HUDEP-2 (cell line): ENCODE measurements around the gene PTH2R.
"Not testable (repeated sequence)": the region's sequence is repeated elsewhere in the genome, so short reads cannot be mapped to it uniquely, and the experiment has no call there.

Experiments used
- DNase-seq, 76 experiments: peaks; one replicate each; lab custom pipeline; 2025; ENCODE audit not compliant: unreplicated experiment in 76 of 76; lab: John Stamatoyannopoulos, UW

Gene PTH2R

DNA sequence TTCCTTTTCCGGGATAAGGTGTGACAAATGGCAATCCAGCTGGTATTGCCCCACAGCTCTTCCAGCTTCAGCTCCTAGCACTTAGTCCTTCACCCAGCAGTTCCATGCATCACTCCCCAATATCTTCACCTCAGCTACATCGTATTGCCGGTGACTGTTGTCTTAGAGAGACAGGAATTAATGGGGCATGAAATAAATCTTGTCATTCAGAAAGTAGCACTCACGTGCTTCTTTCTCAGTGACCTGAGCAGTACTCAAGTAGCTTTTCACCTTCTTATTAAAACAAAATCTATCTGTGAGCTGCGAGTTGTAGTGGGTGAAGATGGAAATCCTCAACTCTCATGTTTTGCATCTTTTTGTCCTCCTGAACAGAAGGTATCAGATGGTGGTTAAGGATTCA lies 72.8 kb downstream of the PTH2R start:
- no peak for DNase-seq

DNA sequence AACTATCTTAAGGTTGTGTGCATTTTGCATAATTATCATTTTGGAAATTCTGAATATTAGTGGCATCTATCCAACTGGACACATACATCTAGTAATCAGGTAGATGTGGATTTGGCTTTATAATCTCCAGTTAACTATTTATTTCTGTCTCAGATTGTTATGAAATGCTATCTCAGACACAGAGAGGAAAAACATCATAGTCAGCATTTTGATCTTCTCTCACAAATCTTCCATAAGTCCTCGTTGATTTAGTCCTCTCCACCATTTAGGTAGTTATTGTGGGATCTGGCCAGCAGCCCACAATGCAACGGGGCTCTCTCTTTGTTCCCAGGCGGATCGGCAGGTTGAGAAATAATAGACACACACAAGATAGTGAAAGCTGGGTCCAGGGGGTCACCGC lies 75.4 kb downstream of the PTH2R start:
- not testable (repeated sequence) for DNase-seq

DNA sequence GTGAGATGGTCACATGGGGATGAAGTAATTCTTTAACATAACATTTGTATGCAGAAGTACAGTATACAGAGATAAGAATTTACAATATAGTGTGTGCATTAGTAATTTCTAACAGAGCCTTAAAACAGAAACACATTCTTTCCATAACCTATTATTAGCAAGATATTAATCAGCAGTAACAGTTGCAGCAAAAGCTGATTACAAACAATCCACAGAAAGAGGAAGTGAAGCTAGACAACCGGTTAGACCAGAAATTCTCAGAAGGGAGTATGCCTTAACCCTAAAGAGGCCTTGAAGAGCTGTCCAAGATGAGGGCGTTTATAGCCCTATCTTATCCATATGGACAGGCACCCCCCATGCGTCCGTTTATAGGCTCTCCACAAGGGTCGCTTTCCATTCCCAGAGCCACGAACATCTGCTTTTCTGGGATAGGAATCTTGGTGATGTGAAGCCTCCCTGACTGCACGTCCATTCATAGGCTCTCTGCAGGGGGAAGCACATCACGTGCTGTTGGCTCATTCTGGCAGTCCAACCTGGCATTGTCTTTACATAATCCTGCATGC lies 75.9 kb downstream of the PTH2R start:
- DNase-seq, result peak in 27 of 76 experiments; percentile 1 to 67 (median 27)

DNA sequence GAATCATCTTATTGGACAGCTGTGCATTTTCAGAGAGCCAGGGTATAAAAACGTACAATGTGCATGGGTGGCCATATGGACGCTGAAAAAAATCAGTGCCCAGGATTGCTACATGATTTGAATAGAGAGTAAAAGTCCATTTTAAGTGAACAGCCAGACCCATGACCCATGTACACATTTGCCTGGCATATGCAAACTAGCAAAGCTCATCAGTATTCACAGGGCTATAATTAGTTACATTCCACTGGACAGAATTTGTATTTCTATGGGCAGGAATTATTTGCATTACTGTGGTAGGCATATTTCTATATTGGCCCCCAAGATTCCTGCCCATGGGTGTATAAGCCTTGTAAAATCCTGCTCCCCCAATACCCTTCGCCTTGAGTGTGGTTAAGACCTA lies 78.8 kb downstream of the PTH2R start:
- DNase-seq, result no peak

DNA sequence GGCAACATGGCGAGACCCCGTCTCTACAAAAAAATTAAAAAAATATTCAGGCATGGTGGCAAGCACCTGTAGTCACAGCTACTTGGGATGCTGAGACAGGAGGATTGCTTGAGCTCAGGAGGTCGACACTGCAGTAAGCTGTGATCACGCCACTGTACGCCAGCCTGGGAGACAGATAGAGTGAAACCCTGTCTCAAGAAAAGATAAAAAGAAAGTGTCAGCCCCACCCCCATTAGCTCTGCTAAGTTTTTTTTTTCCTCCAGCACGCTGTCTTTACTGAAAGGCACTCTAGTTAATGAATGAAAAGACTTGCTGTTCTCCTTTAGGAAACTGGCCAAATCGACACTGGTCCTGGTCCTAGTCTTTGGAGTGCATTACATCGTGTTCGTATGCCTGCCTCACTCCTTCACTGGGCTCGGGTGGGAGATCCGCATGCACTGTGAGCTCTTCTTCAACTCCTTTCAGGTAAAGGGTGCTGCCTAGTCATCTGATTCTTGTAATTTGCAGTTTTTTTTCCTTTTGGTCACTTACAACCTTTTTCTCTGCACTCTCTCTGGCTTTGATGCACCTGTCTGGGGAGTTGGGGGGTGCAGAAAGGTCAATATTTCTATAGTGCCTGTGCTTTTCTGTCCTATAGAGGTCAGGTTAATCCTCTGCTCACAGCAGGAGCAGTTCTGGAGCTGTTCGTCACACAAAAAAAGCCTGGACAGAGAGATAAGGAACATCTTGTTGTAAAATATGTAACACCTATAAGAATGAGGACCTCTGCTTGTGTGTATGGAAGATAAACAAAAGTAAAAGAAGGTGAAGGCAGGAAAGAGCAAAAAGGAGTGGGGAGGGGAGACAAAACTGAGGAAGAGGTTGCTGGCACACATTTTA lies 82.3 kb downstream of the PTH2R start:
- peak in 45 of 76 experiments; percentile 4 to 84 (median 33) for DNase-seq

DNA sequence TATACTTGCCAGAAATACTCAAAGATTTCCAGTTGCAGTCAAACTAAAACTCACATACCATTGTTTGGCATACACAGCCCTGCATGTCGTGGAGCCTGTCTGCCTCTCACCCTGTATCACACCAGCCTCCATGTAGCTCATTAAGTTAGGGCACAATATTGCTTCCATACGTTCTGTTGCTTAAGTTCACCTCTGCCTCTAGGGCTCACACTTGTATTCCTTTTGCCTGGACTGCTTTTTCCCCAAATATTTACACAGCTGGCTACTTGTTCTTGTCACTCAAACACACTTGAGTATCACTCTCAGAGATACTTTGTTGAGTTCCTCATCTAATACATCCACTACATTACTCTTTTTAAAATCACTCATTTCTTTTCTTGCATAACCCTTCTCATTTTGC lies 83.1 kb downstream of the PTH2R start:
- DNase-seq, result peak in 1 of 76 experiments; percentile 21

DNA sequence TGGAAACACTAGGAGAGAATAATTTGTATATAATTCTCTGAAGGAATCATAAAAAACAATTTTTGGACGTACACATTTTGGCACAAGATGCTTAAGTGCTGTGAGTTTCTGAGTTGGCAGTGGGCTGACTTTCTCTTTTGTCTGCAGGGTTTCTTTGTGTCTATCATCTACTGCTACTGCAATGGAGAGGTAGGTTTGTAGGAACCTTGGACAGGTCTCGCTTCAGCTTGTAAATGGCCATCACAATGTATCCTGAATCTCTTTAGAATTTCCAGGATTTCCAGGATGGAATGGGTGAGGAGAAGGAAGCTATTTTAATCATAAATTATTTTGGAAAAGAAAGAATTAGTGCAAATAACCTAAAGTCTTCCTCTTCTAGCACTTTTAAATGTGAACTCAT lies 83.9 kb downstream of the PTH2R start:
- no peak for DNase-seq

DNA sequence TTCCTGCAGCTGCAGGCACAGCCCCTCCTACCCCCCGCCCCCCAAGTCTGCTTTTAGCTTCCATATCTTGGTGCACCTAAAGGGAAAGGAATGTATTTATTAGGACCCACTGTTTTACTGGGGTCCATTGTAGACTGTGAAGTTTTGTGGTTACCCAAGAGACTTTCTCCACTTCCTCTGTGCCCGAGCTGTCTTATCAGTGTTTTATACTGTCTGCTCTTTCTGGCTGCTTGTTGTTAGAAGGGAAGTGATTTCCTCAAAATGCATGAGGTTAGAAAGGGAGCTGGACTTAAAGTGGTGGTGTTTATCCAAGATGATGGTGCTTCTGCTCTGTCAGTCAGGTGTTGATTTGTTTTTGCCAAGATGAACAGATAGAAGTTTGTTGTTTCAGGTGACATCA lies 85.0 kb downstream of the PTH2R start:
- DNase-seq, result peak in 6 of 76 experiments; percentile 2 to 12 (median 10)

DNA sequence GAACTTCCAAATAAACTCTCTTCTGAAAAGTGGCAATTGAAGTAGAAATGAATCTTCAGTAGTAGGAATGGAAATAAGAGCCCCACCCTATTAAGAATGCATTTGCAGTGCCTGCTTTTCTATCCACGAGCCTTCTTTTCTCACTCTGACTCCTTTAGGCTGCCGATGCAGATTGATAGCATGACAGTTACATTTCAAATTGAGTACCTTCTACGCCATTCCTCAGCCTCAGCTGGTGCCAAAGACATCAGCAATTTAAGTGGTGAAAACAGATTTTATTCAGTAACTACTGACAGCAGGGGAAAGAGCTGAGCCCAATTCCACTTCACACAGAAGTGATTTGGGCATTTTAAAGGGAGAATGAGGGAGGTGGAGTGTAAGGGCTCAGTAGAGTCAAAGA lies 85.5 kb downstream of the PTH2R start:
- DNase-seq, result no peak

DNA sequence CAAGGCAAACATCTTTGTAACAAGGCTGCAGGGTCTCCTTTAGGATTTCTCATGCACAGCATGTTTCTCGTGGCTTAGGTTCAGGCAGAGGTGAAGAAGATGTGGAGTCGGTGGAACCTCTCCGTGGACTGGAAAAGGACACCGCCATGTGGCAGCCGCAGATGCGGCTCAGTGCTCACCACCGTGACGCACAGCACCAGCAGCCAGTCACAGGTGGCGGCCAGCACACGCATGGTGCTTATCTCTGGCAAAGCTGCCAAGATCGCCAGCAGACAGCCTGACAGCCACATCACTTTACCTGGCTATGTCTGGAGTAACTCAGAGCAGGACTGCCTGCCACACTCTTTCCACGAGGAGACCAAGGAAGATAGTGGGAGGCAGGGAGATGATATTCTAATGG lies 86.6 kb downstream of the PTH2R start:
- DNase-seq, result no peak

DNA sequence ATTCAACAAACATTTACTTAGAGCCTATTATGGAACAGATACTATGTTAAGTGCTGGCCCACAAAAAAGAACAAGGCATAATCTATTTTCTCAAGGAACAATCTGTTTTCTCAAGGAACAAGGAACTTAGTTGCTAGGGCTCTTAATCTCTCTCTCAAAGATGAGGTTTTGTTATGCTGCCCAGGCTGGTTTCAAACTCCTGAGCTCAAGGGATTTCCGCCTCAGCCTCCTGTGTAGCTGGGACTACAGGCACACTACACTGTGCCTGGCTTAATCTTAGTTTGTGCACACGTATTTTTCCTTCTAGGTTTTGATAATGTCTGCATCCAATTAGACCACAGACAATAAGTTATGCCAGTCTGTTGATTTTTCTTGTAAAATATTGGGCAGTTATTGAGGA lies 89.5 kb downstream of the PTH2R start:
- no peak for DNase-seq

DNA sequence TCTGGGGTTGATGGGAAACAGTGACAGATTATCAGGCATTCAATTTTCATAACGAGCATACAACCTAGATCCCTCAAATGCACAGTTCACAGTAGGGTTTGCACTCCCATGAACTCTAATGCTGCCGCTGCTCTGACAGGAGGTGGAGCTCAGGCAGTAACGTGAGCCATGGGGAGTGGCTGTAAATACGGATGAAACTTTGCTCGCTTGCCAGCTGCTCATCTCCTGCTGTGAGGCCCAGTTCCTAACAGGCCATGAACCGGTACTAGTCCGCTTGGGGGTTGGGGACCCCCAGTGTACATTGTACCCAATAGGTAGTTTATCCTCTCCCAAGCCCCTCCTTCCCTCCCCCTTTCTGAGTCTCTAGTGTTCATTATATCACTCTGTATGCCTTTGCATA lies 94.6 kb downstream of the PTH2R start:
- no peak for DNase-seq

DNA sequence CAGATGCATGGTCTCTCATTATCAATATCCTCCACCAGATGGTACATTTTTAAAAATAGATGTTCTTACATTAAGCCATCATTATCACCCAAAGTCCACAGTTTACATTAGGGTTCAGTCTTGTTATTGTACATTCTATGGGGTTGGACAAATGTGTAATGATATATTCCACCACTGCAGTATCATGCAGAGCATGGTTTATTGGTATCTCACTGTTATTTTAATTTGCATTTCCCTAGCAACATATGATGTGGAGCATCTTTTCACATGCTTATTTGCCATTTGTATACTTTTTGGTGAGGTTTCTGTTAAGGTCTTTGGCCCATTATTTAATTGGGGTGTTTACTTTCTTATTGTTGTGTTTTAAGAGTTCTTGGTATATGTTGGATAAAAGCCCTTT lies 95.7 kb downstream of the PTH2R start:
- no peak for DNase-seq

DNA sequence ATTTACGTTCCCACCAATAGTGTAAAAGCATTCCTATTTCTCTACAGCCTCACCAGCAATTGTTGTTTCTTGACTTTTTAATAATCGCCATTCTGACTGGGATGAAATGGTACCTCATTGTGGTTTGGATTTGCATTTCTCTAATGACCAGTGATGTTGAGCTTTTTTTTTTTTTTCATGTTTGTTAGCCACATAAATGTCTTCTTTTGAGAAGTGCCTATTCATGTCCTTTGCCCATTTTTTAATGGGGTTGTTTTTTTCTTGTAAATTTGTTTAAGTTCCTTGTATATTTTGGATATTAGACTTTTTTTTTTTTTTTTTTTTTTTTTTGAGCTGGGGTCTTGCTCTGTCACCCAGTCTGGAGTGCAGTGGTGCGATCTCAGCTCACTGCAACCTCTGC lies 98.8 kb downstream of the PTH2R start:
- DNase-seq, result not testable (repeated sequence)

DNA sequence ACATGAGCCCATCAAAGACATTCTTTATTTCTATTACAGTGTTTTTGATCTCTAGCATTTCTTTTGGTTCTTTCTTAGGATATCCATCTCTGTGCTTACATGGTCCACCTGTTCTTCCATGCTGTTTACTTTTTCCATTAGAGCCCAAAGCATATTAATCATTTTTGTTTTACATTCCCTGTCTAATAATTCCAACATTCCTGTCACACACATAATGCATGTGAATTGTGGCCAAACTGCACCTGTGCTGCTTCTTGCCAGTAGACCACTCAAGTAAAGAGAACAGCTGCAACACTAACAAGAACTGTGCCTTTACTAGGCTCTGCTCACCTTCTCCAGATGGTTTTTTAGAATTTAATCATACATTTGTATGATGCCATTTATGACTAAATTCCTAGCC lies 103.0 kb downstream of the PTH2R start:
- no peak for DNase-seq

DNA sequence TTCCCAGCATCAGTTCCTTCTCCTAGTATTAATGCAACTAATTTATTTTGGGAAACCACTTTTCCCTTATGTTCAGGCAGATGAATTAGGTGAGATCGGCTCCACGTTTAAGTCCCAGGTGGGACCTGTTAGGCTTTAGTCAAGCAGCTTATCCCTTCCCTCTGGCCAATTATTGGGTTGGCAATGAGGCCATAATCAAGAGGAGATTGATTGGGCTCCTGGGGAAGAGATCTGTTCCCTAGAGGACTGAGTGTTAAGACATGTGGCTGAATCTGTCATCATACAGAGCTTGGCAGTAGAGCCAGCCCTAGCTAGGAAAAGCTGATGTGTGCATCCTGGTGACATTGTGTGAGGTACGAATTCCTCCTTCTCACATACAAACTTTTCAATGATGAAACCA lies 104.4 kb downstream of the PTH2R start:
- no peak for DNase-seq

DNA sequence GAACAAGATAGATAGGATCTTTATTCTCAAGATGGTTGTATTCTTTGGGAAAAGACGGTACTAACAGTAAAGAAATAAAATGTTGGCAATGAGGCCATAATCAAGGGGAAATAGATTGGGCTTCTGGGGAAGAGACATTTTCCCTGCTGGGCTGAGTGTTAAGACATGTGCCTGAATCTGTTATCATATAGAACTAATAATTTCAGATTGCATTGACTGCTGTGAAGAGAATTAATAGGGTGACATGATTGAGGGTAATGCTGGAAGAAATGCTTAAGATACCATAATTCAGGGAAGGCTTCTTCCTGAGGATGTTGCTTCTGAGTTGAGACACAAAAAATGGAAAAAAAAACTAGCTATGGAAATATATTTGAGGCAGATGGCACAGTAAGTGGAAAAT lies 105.0 kb downstream of the PTH2R start:
- DNase-seq, result no peak

DNA sequence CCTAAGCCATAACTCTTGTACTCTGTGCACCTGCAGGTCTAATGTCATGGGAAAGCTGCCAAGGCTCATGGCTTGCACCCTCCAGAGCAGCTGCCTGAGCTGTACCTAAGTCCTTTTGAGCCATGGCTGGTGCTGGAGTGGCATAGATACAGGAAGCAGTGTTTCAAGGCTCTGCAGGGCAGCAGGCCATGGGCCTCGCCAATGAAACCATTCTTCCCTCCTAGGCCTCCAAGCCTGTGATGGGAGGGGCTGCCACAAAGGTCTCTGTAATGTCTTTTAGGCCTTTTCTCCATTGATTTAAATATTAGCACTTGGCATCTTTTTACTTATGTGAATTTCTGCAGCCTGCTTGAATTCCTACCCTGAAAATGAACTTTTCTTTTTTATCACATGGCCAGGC lies 108.5 kb downstream of the PTH2R start:
- DNase-seq, result no peak

DNA sequence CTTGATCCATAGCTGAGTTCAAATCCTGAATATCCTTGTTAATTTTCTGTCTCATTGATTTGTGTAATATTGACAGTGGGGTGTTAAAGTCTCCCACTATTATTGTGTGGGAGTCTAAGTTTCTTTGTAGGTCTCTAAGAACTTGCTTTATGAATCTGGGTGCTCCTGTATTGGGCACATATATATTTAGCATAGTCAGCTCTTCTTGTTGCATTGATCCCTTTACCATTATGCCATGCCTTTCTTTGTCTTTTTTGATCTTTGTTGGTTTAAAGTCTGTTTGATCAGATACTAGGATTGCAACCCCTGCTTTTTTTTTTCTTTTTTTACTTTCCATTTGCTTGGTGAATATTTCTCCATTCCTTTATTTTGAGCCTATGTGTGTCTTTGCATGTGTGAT lies 116.5 kb downstream of the PTH2R start:
- not testable (repeated sequence) for DNase-seq

DNA sequence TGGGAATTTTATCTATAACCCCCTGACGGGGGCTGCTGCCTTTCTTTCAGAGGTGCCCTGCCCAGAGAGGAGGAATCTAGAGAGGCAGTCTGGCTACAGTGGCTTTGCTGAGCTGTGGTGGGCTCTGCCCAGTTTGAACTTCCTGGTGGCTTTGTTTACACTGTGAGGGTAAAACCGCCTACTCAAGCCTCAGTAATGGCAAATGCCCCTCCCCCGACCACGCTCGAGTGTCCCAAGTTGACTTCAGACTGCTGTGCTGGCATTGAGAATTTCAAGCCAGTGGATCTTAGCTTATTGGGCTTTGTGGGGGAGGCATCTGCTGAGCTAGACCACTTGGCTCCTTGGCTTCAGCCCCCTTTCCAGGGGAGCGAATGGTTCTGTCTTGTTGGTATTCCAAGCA lies 118.6 kb downstream of the PTH2R start:
- DNase-seq, result not testable (repeated sequence)

DNA sequence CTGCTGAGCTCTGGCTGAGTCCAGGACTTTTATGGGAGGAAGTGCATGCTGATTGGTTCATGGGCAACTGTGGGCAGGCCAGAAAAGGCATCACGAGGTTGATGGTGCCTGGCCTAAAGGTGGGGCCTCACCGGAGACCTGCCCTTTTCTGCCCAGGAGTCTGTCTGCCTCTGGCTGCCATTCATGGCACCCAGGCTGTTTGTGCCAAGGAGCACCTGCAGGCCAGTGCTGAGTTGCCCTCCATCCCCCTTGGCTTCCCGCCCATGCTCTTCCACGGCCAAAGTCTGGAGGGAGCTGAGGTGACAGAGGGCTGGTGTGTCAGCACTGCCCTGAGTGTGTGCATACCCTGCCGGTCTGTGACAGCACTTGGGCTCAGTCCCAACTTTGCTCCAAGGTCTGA lies 123.2 kb downstream of the PTH2R start:
- no peak for DNase-seq

DNA sequence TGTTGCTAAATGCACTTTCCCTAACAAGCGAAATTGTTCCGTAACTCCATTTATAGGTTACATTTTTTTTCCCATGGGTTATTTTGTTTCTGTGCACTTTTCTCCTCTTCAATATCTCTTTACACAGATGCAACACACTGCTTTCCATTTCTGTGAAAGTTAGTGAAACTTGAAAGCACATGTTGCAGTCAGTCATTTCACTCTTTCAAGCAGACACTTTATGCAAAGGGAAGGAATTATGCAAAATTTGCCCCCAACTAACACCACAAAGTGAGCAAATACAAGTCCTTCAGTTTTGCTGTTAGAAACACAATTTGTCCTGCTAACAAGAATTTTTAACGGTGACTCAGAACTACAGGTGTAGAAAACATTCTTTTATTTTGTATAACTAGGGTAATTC lies 124.8 kb downstream of the PTH2R start:
- DNase-seq, result no peak
